ENCODE results near the gene NUDT22.

NUDT22 gene

GRCh38 chr11:64256300-64256699 lies 30.2 kb downstream of the NUDT22 start:
- Histone ChIP-seq H4K20me1 (ENCODE audit: insufficient read depth, low read length) (no peaks in the 10 kb centered on the region), H3K27me3 (ENCODE audit: insufficient read depth, low read length) (no peaks in the 10 kb centered on the region), H3K4me3 (ENCODE audit: low read depth, low read length, poor library complexity, severe bottlenecking) (no peak overlapping the region), H3K27ac (ENCODE audit: low read depth, low read length, poor library complexity, severe bottlenecking) (no peak overlapping the region), H3K9me3 (ENCODE audit: low read length) (no peaks in the 10 kb centered on the region), H3K36me3 (ENCODE audit: insufficient read depth, low read length) (peaks cover 30% of the 10 kb centered on the region; the same call in 1 of the 2 replicates), H3F3A (ENCODE audit: insufficient read depth, low read length) (no peaks in the 10 kb centered on the region), H3K79me2 (ENCODE audit: insufficient read depth, low read length) (no peaks in the 10 kb centered on the region), H3K4me1 (ENCODE audit: insufficient read depth, low read length, severe bottlenecking) (peaks cover 14% of the 10 kb centered on the region), H3K4me2 (ENCODE audit: low read length) (no peak overlapping the region), H3K9ac (ENCODE audit: low read length) (no peak overlapping the region), H3K9me2 (ENCODE audit: low read depth, low read length) (no peaks in the 10 kb centered on the region), H2AFZ (ENCODE audit: low read length) (no peak overlapping the region)
- no peak for TF ChIP-seq EZH2 (IDR thresholded peaks at IDR 0.05; ENCODE audit: borderline replicate concordance, low read length)
- TF ChIP-seq, protein P1, sequence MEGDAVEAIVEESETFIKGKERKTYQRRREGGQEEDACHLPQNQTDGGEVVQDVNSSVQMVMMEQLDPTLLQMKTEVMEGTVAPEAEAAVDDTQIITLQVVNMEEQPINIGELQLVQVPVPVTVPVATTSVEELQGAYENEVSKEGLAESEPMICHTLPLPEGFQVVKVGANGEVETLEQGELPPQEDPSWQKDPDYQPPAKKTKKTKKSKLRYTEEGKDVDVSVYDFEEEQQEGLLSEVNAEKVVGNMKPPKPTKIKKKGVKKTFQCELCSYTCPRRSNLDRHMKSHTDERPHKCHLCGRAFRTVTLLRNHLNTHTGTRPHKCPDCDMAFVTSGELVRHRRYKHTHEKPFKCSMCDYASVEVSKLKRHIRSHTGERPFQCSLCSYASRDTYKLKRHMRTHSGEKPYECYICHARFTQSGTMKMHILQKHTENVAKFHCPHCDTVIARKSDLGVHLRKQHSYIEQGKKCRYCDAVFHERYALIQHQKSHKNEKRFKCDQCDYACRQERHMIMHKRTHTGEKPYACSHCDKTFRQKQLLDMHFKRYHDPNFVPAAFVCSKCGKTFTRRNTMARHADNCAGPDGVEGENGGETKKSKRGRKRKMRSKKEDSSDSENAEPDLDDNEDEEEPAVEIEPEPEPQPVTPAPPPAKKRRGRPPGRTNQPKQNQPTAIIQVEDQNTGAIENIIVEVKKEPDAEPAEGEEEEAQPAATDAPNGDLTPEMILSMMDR (IDR thresholded peaks at IDR 0.05; ENCODE audit: low read length) = no peak

DNA sequence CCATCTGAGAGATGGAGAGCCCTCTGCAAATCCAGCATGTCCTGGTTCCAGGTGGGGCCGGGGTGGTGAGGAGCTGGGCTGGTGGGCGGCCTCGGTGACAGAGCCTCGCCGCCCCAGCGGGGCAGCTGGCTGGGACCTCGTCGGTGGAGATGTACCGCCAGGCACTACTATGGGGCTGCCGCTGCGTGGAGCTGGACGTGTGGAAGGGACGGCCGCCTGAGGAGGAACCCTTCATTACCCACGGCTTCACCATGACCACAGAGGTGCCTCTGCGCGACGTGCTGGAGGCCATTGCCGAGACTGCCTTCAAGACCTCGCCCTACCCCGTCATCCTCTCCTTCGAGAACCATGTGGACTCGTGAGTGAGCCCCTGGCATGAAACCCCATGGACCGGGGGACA lies 32.3 kb downstream of the NUDT22 start:
- Histone ChIP-seq H3K4me2 (ENCODE audit: low read length) (no peak overlapping the region), H3K4me3 (ENCODE audit: low read depth, low read length, poor library complexity, severe bottlenecking) (no peak overlapping the region), H3K9me3 (ENCODE audit: low read length) (no peaks in the 10 kb centered on the region), H3K4me1 (ENCODE audit: insufficient read depth, low read length, severe bottlenecking) (no peaks in the 10 kb centered on the region), H3K36me3 (ENCODE audit: insufficient read depth, low read length) (peaks cover 44% of the 10 kb centered on the region), H3K9ac (ENCODE audit: low read length) (no peak overlapping the region), H3K9me2 (ENCODE audit: low read depth, low read length) (no peaks in the 10 kb centered on the region), H3K79me2 (ENCODE audit: insufficient read depth, low read length) (no peaks in the 10 kb centered on the region), H3F3A (ENCODE audit: insufficient read depth, low read length) (no peaks in the 10 kb centered on the region), H2AFZ (ENCODE audit: low read length) (no peak overlapping the region), H4K20me1 (ENCODE audit: insufficient read depth, low read length) (no peaks in the 10 kb centered on the region), H3K27me3 (ENCODE audit: insufficient read depth, low read length) (no peaks in the 10 kb centered on the region), H3K27ac (ENCODE audit: low read depth, low read length, poor library complexity, severe bottlenecking) (no peak overlapping the region)
- TF ChIP-seq EZH2 (IDR thresholded peaks at IDR 0.05; ENCODE audit: borderline replicate concordance, low read length) = no peak
- TF ChIP-seq, protein P1 (IDR thresholded peaks at IDR 0.05; ENCODE audit: low read length) = no peak

- Histone ChIP-seq H3K4me2 (ENCODE audit: low read length) (no peak overlapping the region), H3K27ac (ENCODE audit: low read depth, low read length, poor library complexity, severe bottlenecking) (no peak overlapping the region), H3K4me3 (ENCODE audit: low read depth, low read length, poor library complexity, severe bottlenecking) (no peak overlapping the region), H3K79me2 (ENCODE audit: insufficient read depth, low read length) (no peaks in the 10 kb centered on the region), H2AFZ (ENCODE audit: low read length) (no peak overlapping the region), H3K36me3 (ENCODE audit: insufficient read depth, low read length) (peaks cover 44% of the 10 kb centered on the region), H3F3A (ENCODE audit: insufficient read depth, low read length) (no peaks in the 10 kb centered on the region), H3K4me1 (ENCODE audit: insufficient read depth, low read length, severe bottlenecking) (no peaks in the 10 kb centered on the region), H3K9me3 (ENCODE audit: low read length) (no peaks in the 10 kb centered on the region), H3K9ac (ENCODE audit: low read length) (no peak overlapping the region), H3K27me3 (ENCODE audit: insufficient read depth, low read length) (no peaks in the 10 kb centered on the region), H3K9me2 (ENCODE audit: low read depth, low read length) (no peaks in the 10 kb centered on the region), H4K20me1 (ENCODE audit: insufficient read depth, low read length) (no peaks in the 10 kb centered on the region)
- no peak for TF ChIP-seq EZH2 (IDR thresholded peaks at IDR 0.05; ENCODE audit: borderline replicate concordance, low read length)
- TF ChIP-seq, protein P1 (IDR thresholded peaks at IDR 0.05; ENCODE audit: low read length) = no peak
Measured at GRCh38 chr11:64258946-64259532, 33.0 kb downstream of the NUDT22 start.

All from OCI-LY1 (cell line).